ENCODE results near the gene MND1.

MND1 gene

GRCh38 chr4:153347117-153347516, 2.6 kb downstream of the MND1 start:
- no peak for DNase-seq

DNA sequence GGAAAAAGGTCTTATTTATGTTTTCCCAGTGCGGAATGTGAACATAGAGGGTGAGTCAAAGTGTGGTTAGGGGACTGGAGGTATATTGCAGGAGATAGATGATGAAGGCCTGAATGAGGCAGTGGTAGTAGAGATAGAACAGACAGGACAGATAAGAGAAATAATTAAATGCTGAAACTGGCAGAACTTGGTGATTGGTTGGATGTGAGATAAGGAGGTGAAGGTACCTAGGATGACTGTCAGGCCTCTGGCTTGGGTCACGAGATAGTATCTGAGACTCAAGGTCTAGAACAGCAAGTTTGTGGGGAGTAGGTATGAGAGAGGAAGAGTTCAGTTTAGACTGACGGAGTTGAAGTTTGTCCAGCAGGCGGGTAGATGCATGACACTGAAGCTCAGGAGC, 3.5 kb downstream of the MND1 start:
- no peak for DNase-seq

- peak; percentile 72 for DNase-seq
Measured at GRCh38 chr4:153349206-153349805, 4.8 kb downstream of the MND1 start.

GRCh38 chr4:153362184-153362583, 17.7 kb downstream of the MND1 start:
- DNase-seq, result peak; percentile 73

GRCh38 chr4:153364061-153364460, 19.6 kb downstream of the MND1 start:
- DNase-seq, result no peak

DNA sequence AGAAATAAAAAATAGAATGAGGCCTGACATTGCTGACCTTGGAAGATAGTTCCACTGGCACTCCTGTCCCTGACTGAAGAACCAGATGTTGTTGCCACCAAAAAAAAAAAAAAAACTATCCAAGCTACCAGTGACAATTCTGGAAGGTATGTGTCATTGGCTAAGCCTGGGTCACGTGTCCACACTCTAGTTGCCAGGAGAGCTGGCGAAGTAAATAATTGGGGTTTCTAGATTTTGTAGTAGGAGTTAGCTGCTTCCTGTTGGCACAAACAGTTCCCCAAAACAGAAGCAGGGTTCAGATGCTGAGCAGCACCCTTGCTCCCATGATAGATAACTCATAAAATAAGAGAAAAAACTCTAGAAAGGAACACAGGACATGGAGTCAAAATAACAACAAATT, 20.5 kb downstream of the MND1 start:
- DNase-seq, result no peak

DNA sequence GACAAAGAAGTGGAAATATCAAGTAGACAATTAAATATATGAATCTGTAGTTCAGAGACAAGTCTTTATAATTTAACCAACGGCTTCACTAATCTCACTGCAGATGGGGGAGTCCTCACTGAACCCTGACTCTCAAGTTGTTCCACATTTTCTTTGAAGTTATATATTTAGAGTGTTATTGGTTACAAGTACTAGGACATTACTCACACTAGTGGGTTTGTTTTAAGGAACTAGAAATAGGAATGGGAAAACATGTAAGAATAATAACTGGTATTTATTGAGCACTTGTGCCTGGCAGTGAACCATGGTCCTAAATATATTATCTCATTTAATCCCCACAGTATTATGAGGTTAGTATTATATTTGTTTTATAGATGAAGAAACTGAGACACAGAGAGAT, 22.0 kb downstream of the MND1 start:
- DNase-seq, result no peak

GRCh38 chr4:153367092-153367491, 22.6 kb downstream of the MND1 start:
- DNase-seq, result no peak

- peak; percentile 96 for DNase-seq
Measured at GRCh38 chr4:153369021-153369420, 24.5 kb downstream of the MND1 start.

DNA sequence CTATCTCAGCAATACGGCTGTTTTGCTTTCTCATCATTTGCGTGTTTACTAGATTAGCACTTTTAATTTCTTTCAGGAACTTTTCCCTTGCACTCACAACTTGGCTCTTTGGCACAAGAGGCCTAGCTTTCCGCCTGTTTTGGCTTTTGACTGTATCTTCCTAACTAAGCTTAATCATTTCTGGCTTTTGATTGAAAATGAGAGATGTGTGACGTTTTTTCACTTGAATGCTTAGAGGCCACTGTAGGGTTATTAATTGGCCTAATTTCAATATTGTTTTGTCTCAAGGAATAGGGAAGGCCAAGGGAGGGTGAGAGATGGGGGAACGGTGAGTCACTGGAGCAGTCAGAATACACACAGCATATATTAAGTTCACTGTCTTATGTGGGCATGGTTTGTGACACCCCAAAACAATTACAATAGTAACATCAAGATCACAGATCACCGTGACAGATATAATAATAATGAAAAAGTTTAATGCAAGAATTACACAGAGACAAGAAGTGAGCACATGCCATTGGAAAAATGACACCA, 27.3 kb downstream of the MND1 start:
- DNase-seq, result no peak

- no peak for DNase-seq
Measured at GRCh38 chr4:153372967-153373562, 28.6 kb downstream of the MND1 start.

GRCh38 chr4:153374442-153374841, 30.0 kb downstream of the MND1 start:
- no peak for DNase-seq

DNA sequence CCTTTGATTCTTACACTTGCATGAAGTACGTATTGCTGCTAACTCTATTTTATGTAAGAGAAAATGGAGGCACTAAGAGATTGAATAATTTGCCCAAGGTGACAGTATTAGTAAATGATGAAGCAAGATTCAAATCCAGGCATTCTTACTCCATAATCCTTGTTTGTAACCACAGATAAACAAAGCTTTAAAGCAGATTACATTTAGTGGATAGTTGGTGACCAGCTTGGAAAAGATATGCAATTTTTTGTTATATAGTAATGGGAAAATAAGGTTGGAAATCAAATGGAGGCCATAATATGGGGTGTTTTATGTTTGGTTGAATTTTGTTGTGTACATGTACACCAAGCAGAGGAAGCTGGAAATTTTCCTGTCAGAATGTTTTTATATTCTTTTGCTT, 30.8 kb downstream of the MND1 start:
- DNase-seq, result no peak

GRCh38 chr4:153383131-153383530, 38.6 kb downstream of the MND1 start:
- DNase-seq, result no peak

DNA sequence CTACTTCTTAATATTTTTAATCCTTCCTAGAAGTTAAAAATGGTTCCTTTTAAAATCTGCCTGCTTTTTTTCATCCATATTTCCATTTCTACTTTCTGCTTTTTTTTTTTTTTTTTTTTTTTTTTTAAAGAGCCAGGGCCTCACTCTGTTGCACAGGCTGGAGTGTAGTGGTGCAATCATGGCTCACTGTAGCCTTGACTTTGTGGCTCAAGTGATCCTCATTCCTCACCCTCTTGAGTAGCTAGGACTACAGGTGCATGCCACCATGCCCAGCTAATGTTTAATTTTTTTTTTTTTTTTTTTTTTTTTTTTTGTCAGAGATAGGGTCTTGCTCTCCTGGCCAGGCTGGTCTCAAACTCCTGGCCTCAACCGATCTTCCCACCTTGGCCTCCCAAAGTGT, 39.7 kb downstream of the MND1 start:
- DNase-seq, result no peak

GRCh38 chr4:153385784-153386183, 41.3 kb downstream of the MND1 start:
- DNase-seq, result no peak

DNA sequence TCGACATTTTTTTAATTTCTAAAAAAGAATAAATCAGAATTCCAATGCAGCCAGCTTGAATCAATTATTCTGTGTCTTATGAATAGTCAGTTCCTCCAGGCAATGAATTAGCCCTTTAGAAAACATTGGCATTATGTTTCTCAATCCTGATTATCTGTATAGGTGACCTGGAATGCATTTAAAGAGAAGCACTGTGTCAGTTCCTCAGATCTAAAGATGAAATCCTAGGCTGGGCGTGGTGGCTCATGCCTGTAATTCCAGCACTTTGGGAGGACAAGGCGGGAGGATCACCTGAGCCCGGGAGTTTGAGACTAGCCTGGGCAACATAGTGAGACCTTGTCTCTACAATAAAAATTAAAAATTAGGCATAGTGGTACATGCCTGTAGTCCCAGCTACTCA, 43.5 kb downstream of the MND1 start:
- DNase-seq, result no peak

DNA sequence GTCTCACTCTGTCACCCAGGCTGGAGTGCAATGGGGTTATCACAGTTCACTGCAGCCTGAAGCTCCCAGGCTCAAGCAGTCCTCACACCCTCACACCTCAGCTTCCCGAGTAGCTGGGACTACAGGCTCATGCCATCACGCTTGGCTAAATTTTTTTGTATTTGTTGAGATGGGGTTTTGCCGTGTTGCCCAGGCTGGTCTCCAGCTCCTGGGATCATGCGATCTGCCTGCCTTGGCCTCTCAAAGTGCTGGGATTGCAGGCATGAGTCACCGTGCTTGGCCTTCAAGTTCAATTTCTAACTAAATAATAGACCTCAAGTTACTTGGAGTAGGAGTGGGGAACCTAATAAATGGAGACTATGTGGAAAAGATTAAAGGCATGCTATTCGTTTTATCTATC, 48.9 kb downstream of the MND1 start:
- no peak for DNase-seq

DNA sequence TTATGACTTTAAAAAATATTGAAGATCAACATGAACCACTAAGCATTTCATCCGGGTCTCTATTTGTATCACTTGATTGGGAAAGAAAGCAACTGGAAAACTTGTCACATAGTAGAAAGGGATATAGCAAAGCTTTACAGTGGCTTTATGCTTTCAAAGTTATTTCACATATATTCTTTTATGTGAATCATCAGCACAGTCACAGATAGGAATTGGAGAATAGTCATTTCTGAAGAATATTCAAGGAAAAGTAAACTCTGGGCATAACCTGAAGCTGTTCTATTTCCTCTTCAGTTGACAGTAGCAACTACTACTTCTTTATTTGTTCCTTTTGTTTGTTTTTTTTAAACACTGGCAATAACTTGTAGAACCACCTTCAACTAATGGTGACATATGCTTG, 50.5 kb downstream of the MND1 start:
- DNase-seq, result no peak

GRCh38 chr4:153398713-153399112, 54.2 kb downstream of the MND1 start:
- DNase-seq, result no peak

GRCh38 chr4:153399358-153399757, 54.9 kb downstream of the MND1 start:
- no peak for DNase-seq

GRCh38 chr4:153401501-153401900, 57.0 kb downstream of the MND1 start:
- peak; percentile 90 for DNase-seq

- no peak for DNase-seq
Measured at GRCh38 chr4:153402366-153402765, 57.9 kb downstream of the MND1 start.

- DNase-seq, result no peak
Measured at GRCh38 chr4:153403726-153404125, 59.2 kb downstream of the MND1 start.

DNA sequence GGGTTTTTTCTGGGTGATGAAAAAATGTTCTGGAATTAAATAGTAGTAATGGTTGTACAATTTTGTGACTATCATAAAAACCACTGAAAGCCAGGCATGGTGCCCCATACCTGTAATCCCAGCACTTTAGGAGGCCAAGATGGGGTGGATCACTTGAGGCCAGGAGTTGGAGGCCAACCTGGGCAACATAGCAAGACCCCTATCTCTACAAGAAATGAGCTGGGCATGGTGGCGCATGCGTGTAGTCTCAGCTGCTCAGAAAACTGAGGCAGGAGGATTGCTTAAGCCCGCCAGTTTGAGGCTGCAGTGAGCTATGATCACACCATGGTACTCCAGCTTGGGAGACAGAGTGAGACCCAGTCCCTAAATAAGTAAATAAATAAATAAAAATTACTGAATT, 63.4 kb downstream of the MND1 start:
- no peak for DNase-seq
